Esophagus muscularis mucosa (tissue), 4 donors: ENCODE results near the gene GAS2L1. TPM values are rescaled to one million over a fixed set of nuclear protein-coding genes. Genes with fewer than 3 reads are reported as not detected.

Source experiments
- DNase-seq: peaks from one replicate; pipeline ENCODE4 v3.0.0-alpha.2; 2017; ENCODE audit errors: extremely low spot score
- H3K27ac ChIP-seq, 4 donors: fragments of 200-600 bp; sonication (generic); replicated peaks in 1 of 4; 1 replicate in 3 of 4; 2 replicates in 1 of 4; pipeline ENCODE4 v1.5.1; 2016 to 2019; ENCODE audit warnings: mild to moderate bottlenecking in 1 of 4
- H3K27me3 ChIP-seq, 4 donors: fragments of 200-600 bp; sonication (generic); one replicate each; pipeline versions ENCODE4 v1.5.1 to v1.6.0; 2016 to 2019
- H3K36me3 ChIP-seq, 4 donors: fragments of 200-600 bp; sonication (generic); one replicate each; pipeline ENCODE4 v1.5.1; 2016 to 2019
- H3K4me1 ChIP-seq, 4 donors: fragments of 200-600 bp; sonication (generic); one replicate each; pipeline ENCODE4 v1.5.1; 2016 to 2019
- H3K4me3 ChIP-seq, 4 donors: fragments of 200-600 bp; sonication (generic); 1 replicate in 2 of 4; 2 replicates in 2 of 4; pipeline ENCODE4 v1.5.1; 2016 to 2019; ENCODE audit warnings: mild to moderate bottlenecking in 4 of 4, moderate library complexity in 1 of 4
- H3K9me3 ChIP-seq, 4 donors: fragments of 200-600 bp; sonication (generic); 1 replicate in 3 of 4; 2 replicates in 1 of 4; pipeline ENCODE4 v1.5.1; 2016 to 2019
- EP300 ChIP-seq: sonication (generic); formaldehyde crosslinking; IDR thresholded peaks from one replicate; pipeline ENCODE4 v1.6.1; 2017; ENCODE audit warnings: antibody characterized with exemption
- POLR2A ChIP-seq: fragments of 450-650 bp; IDR thresholded peaks from one replicate; pipeline ENCODE4 v1.6.1; 2017; ENCODE audit warnings: antibody characterized with exemption, moderate library complexity, mild to moderate bottlenecking, low read depth
- POLR2AphosphoS5 ChIP-seq, 2 donors: sonication (generic); formaldehyde crosslinking; IDR thresholded peaks; one replicate each; pipeline ENCODE4 v1.6.1; 2017; ENCODE audit warnings: antibody characterized with exemption in 2 of 2
- WGBS: methylation state at CpG from one replicate; pipeline ENCODE4 v1.1.5; 2018; 5-methylcytosine and 5-hydroxymethylcytosine counted together
- intact Hi-C: fragments of 100-400 bp; cut with DNase I; formaldehyde crosslinking; loops from one replicate; pipeline ENCODE4 v1.15.1; 2023
- total RNA-seq, 4 donors: library from RNA; depleted of rRNA; stranded (reverse); fragments of >200 nt; gene quantifications; one replicate each; pipeline versions ENCODE4 v1.1.0 to v1.2.1, GENCODE V29; 2016
- TF ChIP-seq, protein P1 (sequence below), 3 experiments: fragments of 200-600 bp in 2 of 3; fragments of 450-650 bp in 1 of 3; sonication (generic) in 2 of 3; IDR thresholded peaks; one replicate each; pipeline ENCODE4 v1.5.1; 2017 to 2019; ENCODE audit warnings: antibody characterized with exemption in 3 of 3, mild to moderate bottlenecking in 2 of 3, moderate library complexity in 1 of 3

Gene GAS2L1
- total RNA-seq, 4 donors from 2014 or later = 25.8 to 63.9 (median 38.8) TPM

DNA sequence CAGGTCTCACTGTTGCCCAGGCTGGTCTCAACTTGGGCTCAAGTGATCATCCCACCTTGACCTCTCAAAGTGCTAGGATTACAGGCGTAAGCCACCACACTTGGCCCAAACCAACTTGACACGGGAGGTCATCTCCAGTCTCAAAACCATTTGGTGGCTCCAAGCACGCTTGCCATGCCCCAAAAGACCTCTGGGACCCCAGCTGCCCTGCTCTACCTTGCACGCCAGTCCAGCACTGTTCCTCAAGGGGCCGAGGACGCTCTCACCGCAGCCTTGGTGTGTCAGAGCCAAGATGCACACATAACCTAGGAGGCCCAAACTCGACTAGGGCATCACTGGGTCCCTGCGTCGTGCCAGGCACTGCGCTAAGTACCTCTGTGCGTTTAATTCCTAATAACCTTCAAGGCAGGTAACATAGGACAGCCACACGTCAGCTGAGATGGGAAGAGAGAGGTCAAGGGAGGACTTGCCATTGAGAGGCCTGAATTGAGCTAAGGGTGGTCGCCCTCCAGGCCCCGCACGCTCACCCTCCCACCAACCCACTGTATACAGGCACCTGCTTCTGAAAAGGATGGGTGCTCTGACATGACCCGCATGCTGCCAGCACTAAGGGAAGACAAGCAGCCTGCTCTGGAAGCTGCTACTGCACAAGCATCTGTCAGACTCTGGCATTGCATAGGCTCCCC, 4.6 kb upstream of the GAS2L1 start:
- intact Hi-C loops = no loop called here
- 89% methylated on average over 16 of the region's 17 CpGs for WGBS
- Histone ChIP-seq H3K36me3 (peaks cover 39 to 51% (median 46%) of the 10 kb centered on the region in 4 donors), H3K27me3 (no peaks in the 10 kb centered on the region), H3K27ac (peak overlapping the region in 2 of 4 donors; percentile 6 to 44), H3K4me3 (no peak overlapping the region), H3K4me1 (peaks cover 8 to 29% (median 26%) of the 10 kb centered on the region in 4 donors), H3K9me3 (no peaks in the 10 kb centered on the region)
- no peak for DNase-seq
- TF ChIP-seq EP300 (no peak), POLR2AphosphoS5 (IDR thresholded peaks at IDR 0.05) (no peak), POLR2A (no peak)

DNA sequence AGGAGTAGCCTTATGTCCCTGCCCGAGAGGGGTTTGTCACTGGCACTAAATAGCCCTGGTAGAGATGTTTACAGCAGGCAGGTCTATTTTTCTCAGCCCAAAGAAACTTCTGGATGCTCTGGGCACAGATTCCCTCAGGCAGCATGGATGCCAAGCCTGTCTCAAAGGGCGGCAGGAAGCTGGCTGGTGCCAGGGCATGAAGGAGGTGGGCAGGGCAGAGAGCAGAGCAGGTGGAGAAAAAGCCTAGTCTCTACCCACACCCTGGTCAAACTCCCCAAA, 4.1 kb upstream of the GAS2L1 start:
- TF ChIP-seq EP300 (no peak), POLR2AphosphoS5 (IDR thresholded peaks at IDR 0.05) (no peak), POLR2A (no peak)
- TF ChIP-seq, protein P1, sequence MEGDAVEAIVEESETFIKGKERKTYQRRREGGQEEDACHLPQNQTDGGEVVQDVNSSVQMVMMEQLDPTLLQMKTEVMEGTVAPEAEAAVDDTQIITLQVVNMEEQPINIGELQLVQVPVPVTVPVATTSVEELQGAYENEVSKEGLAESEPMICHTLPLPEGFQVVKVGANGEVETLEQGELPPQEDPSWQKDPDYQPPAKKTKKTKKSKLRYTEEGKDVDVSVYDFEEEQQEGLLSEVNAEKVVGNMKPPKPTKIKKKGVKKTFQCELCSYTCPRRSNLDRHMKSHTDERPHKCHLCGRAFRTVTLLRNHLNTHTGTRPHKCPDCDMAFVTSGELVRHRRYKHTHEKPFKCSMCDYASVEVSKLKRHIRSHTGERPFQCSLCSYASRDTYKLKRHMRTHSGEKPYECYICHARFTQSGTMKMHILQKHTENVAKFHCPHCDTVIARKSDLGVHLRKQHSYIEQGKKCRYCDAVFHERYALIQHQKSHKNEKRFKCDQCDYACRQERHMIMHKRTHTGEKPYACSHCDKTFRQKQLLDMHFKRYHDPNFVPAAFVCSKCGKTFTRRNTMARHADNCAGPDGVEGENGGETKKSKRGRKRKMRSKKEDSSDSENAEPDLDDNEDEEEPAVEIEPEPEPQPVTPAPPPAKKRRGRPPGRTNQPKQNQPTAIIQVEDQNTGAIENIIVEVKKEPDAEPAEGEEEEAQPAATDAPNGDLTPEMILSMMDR (IDR thresholded peaks at IDR 0.05) = no peak
- DNase-seq = no peak

DNA sequence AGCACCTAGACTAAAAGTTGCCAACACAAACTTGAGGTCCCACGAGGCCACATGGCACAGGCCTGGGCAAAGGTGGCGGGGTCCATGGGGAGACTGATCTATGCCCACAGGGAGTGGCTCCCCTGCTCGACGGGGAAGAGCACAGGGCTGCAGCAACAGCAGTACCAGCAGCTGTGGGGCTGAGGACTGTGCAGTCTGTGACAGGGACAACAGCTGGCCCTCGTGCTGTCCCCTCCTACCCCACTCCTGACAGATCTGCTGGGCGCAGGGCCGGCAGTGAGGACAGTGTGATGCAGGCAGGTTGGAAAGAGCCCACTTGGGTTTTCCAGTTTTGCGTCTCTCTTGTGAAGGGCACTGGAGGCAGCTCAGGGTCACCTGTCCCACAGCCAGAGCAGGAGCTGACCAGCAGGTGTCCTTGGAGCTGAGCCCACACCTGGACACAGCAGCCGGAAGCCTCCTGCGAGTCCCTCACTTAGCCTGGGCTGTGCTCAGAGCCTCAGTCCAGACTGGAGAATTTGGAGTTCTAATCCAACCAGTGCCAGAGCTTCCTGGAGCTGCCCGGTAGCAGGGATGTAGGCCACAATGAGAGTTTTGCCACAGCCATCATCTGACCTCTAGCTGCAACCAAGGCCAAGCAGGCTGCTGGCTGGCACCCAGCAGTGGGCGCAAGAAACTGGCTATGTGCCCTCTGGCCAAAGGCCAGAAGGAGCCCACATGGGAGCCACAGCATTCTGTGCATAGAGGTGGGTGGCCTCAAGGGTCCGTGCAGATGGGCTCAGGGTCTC, 3.6 kb upstream of the GAS2L1 start:
- H3K27ac ChIP-seq = peak overlapping the region in 2 of 4 donors; percentile 6 to 44
- no peak overlapping the region for H3K4me3 ChIP-seq
- intact Hi-C loops = no loop called here
- peaks cover 13 to 36% (median 32%) of the 10 kb centered on the region in 4 donors for H3K4me1 ChIP-seq
- TF ChIP-seq, protein P1 (IDR thresholded peaks at IDR 0.05) = peak in 1 of 3 experiments; percentile 8
- no peak for TF ChIP-seq POLR2AphosphoS5 (IDR thresholded peaks at IDR 0.05)
- H3K36me3 ChIP-seq = peaks cover 29 to 41% (median 36%) of the 10 kb centered on the region in 4 donors
- 50% methylated on average over 12 of the region's 13 CpGs for WGBS
- H3K27me3 ChIP-seq = no peaks in the 10 kb centered on the region
- no peaks in the 10 kb centered on the region for H3K9me3 ChIP-seq
- no peak for DNase-seq

More for the DNA sequence above, 4.1 kb upstream of the GAS2L1 start:
- Histone ChIP-seq H3K9me3 (no peaks in the 10 kb centered on the region), H3K27me3 (no peaks in the 10 kb centered on the region), H3K4me3 (no peak overlapping the region), H3K27ac (peak overlapping the region in 2 of 4 donors; percentile 6 to 44), H3K36me3 (peaks cover 34 to 46% (median 42%) of the 10 kb centered on the region in 4 donors), H3K4me1 (peaks cover 8 to 30% (median 26%) of the 10 kb centered on the region in 4 donors)
- intact Hi-C loops = no loop called here
- WGBS = 45% methylated on average over 2 of the region's 2 CpGs

DNA sequence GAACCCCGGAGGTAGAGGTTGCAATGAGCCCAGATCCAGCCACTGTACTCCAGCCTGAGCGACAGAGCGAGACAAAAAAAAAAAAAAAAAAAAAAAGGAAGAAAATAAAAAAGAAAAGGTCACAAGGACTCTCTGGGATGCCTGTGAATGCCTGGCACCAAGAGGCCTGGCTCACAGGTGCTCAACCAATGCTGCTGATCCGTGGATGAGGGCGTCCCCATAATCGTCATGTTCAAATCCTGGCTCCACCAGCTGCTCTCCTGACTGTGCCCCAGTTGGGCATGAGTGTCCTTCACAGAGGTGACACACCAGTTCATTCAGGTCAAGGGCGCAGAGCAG, 645 bp upstream of the GAS2L1 start:
- Histone ChIP-seq H3K36me3 (peaks cover 1 to 11% (median 7%) of the 10 kb centered on the region in 4 donors), H3K4me3 (peak overlapping the region; percentile 88 to 99 (median 96)), H3K27me3 (no peaks in the 10 kb centered on the region), H3K9me3 (no peaks in the 10 kb centered on the region), H3K27ac (peak overlapping the region; percentile 45 to 95 (median 92)), H3K4me1 (peaks cover 42 to 65% (median 61%) of the 10 kb centered on the region in 4 donors)
- TF ChIP-seq EP300 (no peak), POLR2A (no peak), POLR2AphosphoS5 (IDR thresholded peaks at IDR 0.05) (no peak)
- TF ChIP-seq, protein P1 (IDR thresholded peaks at IDR 0.05) = no peak
- 44% methylated on average over 7 of the region's 7 CpGs for WGBS
- intact Hi-C loops = loop anchor here (1.0 to 2.0 kb wide), 3 partner anchors 37 to 83 kb away; partner anchors contain the start of genes AP1B1 and EWSR1
- DNase-seq = no peak
